ENCODE data around the gene KCNK1. TPM values are rescaled to one million over a fixed set of nuclear protein-coding genes. Genes with fewer than 3 reads are reported as not detected.

The KCNK1 gene
- total and polyA plus RNA-seq, 2 of the 8 experiments (the other 6 are each of a cell fraction or from before 2014, with no cell fraction given) = 11.9 to 16.5 TPM

DNA sequence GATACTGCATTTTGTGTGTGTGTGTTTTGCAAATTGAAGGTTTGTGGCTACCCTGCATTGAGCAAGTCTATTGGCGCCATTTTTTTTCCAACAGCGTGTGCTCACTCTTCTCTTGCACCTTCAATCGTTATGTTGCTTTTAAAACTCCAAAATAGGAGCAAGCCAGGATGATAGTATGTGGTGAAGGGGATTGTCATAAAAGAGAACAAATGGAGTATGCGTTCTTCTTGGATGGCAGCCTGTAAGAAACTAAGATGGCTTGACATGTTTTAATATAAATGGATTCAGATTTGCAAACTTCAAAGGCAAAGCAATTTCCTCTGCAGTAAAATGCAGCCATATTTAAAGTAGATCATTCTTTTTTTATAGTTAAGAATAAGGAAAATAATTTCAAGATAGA, 43.2 kb upstream of the KCNK1 start:
- no peak overlapping the region for H4K8ac ChIP-seq (ENCODE audit: extremely low read depth, insufficient read depth, low read length)
- no peak overlapping the region for H2BK5ac ChIP-seq (ENCODE audit: low read depth, low read length)
- H3K27ac ChIP-seq (ENCODE audit: low read depth, low read length) = no peak overlapping the region
- no peak overlapping the region for H2BK15ac ChIP-seq (ENCODE audit: low read length)
- WGBS, 2 experiments (ENCODE audit: extremely low coverage in 1 of 2, insufficient coverage in 1 of 2, insufficient read length in 1 of 2, insufficient replicate concordance in 2 of 2, low coverage in 1 of 2, low lambda C conversion rate in 2 of 2, missing lambda C conversion rate in 1 of 2) = 79% methylated on average over 4 of the region's 4 CpGs; no CpG with 5 or more reads in 1 of the 2 experiments
- H3K4me2 ChIP-seq (ENCODE audit: insufficient read depth in 1 of 2, low read depth in 2 of 2, low read length in 2 of 2) = no peak overlapping the region
- ChIA-PET CTCF (ENCODE audit: partially characterized antibody) (interaction anchor here (1.2 kb wide), 1 partner anchor 541 kb away, joined by 3 read pairs; no protein-coding TSS in a partner anchor), POLR2A (ENCODE audit: partially characterized antibody) (no interaction called here)
- H4K91ac ChIP-seq (replicated peaks; ENCODE audit: insufficient read length, low read length) = no peak overlapping the region
- no peak overlapping the region for H3K14ac ChIP-seq (ENCODE audit: insufficient read length)
- H3K36me3 ChIP-seq (ENCODE audit: control insufficient read depth in 2 of 4, insufficient read depth in 4 of 4, low read length in 3 of 4) = no peaks in the 10 kb centered on the region
- no peak overlapping the region for H3K4me3 ChIP-seq (ENCODE audit: extremely low read depth in 1 of 4, insufficient read depth in 2 of 4, low read depth in 3 of 4, low read length in 4 of 4)
- no peak overlapping the region for H3K9ac ChIP-seq (replicated peaks in 1 of 4; ENCODE audit: extremely low read depth in 1 of 4, low read depth in 3 of 4, low read length in 3 of 4)
- H2BK120ac ChIP-seq (replicated peaks; ENCODE audit: low read depth, low read length) = no peak overlapping the region
- no peak overlapping the region for H2AK5ac ChIP-seq (ENCODE audit: low read depth, low read length)
- no peaks in the 10 kb centered on the region for H3K79me1 ChIP-seq (ENCODE audit: low read depth, low read length)
- FAIRE-seq = no peak
- no peak overlapping the region for H3K4ac ChIP-seq (replicated peaks; ENCODE audit: insufficient read length, low read depth, low read length)
- TF ChIP-seq PHF8 (conservative IDR thresholded peaks at IDR 0.05; ENCODE audit: low read depth, low read length) = no peak
- no peak for TF ChIP-seq SIRT6 (IDR thresholded peaks at IDR 0.05; ENCODE audit: low read length)
- TF ChIP-seq, protein P1, sequence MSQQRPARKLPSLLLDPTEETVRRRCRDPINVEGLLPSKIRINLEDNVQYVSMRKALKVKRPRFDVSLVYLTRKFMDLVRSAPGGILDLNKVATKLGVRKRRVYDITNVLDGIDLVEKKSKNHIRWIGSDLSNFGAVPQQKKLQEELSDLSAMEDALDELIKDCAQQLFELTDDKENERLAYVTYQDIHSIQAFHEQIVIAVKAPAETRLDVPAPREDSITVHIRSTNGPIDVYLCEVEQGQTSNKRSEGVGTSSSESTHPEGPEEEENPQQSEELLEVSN (IDR thresholded peaks at IDR 0.05) = no peak
- no peak for TF ChIP-seq BRCA1 (IDR thresholded peaks at IDR 0.05; ENCODE audit: low read depth, low read length)
- TF ChIP-seq TBP (IDR thresholded peaks at IDR 0.05; ENCODE audit: low read depth, low read length) = no peak
- TF ChIP-seq SRF (IDR thresholded peaks at IDR 0.05; ENCODE audit: low read depth, low read length) = no peak
- TF ChIP-seq, protein P2, sequence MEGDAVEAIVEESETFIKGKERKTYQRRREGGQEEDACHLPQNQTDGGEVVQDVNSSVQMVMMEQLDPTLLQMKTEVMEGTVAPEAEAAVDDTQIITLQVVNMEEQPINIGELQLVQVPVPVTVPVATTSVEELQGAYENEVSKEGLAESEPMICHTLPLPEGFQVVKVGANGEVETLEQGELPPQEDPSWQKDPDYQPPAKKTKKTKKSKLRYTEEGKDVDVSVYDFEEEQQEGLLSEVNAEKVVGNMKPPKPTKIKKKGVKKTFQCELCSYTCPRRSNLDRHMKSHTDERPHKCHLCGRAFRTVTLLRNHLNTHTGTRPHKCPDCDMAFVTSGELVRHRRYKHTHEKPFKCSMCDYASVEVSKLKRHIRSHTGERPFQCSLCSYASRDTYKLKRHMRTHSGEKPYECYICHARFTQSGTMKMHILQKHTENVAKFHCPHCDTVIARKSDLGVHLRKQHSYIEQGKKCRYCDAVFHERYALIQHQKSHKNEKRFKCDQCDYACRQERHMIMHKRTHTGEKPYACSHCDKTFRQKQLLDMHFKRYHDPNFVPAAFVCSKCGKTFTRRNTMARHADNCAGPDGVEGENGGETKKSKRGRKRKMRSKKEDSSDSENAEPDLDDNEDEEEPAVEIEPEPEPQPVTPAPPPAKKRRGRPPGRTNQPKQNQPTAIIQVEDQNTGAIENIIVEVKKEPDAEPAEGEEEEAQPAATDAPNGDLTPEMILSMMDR (IDR thresholded peaks at IDR 0.05; ENCODE audit: control extremely low read depth in 1 of 3, insufficient read depth in 1 of 3, low read depth in 1 of 3, low read length in 3 of 3) = no peak
- H3K79me2 ChIP-seq (ENCODE audit: control insufficient read depth in 1 of 2, insufficient read depth in 2 of 2, low read length in 2 of 2) = no peaks in the 10 kb centered on the region
- no peak overlapping the region for H2BK20ac ChIP-seq (ENCODE audit: low read length)
- no peaks in the 10 kb centered on the region for H4K20me1 ChIP-seq (replicated peaks in 1 of 2; ENCODE audit: control insufficient read depth in 1 of 2, insufficient read depth in 2 of 2, low read length in 2 of 2)
- no peaks in the 10 kb centered on the region for H3K4me1 ChIP-seq (replicated peaks in 1 of 4; ENCODE audit: control insufficient read depth in 3 of 4, insufficient read depth in 4 of 4, low read length in 3 of 4)
- H3K9me3 ChIP-seq (ENCODE audit: insufficient read depth in 2 of 2, low read depth in 1 of 2, low read length in 1 of 2) = no peaks in the 10 kb centered on the region
- H3K18ac ChIP-seq (ENCODE audit: extremely low read depth, low read length) = no peak overlapping the region
- no peak overlapping the region for H2BK12ac ChIP-seq (ENCODE audit: low read depth, low read length)
- no peaks in the 10 kb centered on the region for H3K23me2 ChIP-seq (ENCODE audit: low read depth, low read length)
- no peak overlapping the region for H3K23ac ChIP-seq (ENCODE audit: insufficient read length)
- 0 out of 2 replicates have a peak overlapping the region, but pooled peaks have one; percentile 38 for H2AFZ ChIP-seq (ENCODE audit: low read length)
- no peak overlapping the region for H3K56ac ChIP-seq (replicated peaks; ENCODE audit: insufficient read length, low read depth, low read length)
- H3K27me3 ChIP-seq (replicated peaks in 1 of 4; ENCODE audit: control insufficient read depth in 3 of 4, extremely low read depth in 1 of 4, insufficient read depth in 3 of 4, low read length in 3 of 4) = peaks cover 0 to 2% (median 0%) of the 10 kb centered on the region in 4 experiments; a peak in 1 of 7 replicates
- no peak for DNase-seq (ENCODE audit: low read depth in 1 of 2, low spot score in 2 of 2)
- H4K5ac ChIP-seq (ENCODE audit: insufficient read length, low read depth, low read length) = no peak overlapping the region

Data from H1 (cell line).